Activated CD4-positive, alpha-beta T cell treated with anti-CD3 and anti-CD28 coated beads for 36 hours (primary cell): ENCODE measurements around the gene GPRC5C. TPM values are rescaled to one million over a fixed set of nuclear protein-coding genes. Genes with fewer than 3 reads are reported as not detected.

Experiments used
- ATAC-seq: fragments of 200-7000 bp; cut with Tn5 transposase; one replicate; pipeline ENCODE4 v1.10.0; 2021; ENCODE audit warnings: mild to moderate bottlenecking, moderate library complexity
- CTCF ChIA-PET: fragments of 350-600 bp; sonication (Branson Sonifier 250); formaldehyde crosslinking; loops from one replicate; lab custom pipeline; 2021; ENCODE audit warnings: antibody characterized with exemption; lab: Charles Lee
- POLR2A ChIA-PET: fragments of 350-600 bp; sonication (Branson Sonifier 250); formaldehyde crosslinking; loops from one replicate; lab custom pipeline; 2021; ENCODE audit warnings: antibody characterized with exemption, inconsistent platforms; lab: Charles Lee
- DNase-seq: peaks from one replicate; pipeline ENCODE4 v3.0.0-alpha.2; 2020
- H3K27ac Mint-ChIP-seq: one replicate; pipeline ENCODE4 v1.8.0; 2021; ENCODE audit warnings: mixed read lengths
- H3K27me3 Mint-ChIP-seq: one replicate; pipeline ENCODE4 v1.8.0; 2021; ENCODE audit warnings: mixed read lengths
- H3K36me3 Mint-ChIP-seq: one replicate; pipeline ENCODE4 v1.8.0; 2021; ENCODE audit warnings: low read depth, mixed read lengths
- H3K4me1 Mint-ChIP-seq: one replicate; pipeline ENCODE4 v1.8.0; 2021; ENCODE audit warnings: mixed read lengths
- H3K4me3 Mint-ChIP-seq: one replicate; pipeline ENCODE4 v1.8.0; 2021; ENCODE audit warnings: mild to moderate bottlenecking, moderate library complexity, mixed read lengths
- H3K9me3 Mint-ChIP-seq: one replicate; pipeline ENCODE4 v1.8.0; 2021; ENCODE audit warnings: low read depth, mixed read lengths
- intact Hi-C, 2 experiments: fragments of 100-400 bp; cut with DNase I in 1 of 2; cut with micrococcal nuclease in 1 of 2; formaldehyde crosslinking; loops; one replicate each; pipeline versions ENCODE4 v1.14.2 to v1.15.1; 2022 to 2024; cut with DNase I, micrococcal nuclease
- total RNA-seq, 2 experiments: library from RNA; stranded (reverse); gene quantifications; one replicate each; pipeline ENCODE4 v1.2.3, GENCODE V29; 2021

The GPRC5C gene
- total RNA-seq, 2 experiments from 2014 or later, result 0.97 to 1.3 TPM

DNA sequence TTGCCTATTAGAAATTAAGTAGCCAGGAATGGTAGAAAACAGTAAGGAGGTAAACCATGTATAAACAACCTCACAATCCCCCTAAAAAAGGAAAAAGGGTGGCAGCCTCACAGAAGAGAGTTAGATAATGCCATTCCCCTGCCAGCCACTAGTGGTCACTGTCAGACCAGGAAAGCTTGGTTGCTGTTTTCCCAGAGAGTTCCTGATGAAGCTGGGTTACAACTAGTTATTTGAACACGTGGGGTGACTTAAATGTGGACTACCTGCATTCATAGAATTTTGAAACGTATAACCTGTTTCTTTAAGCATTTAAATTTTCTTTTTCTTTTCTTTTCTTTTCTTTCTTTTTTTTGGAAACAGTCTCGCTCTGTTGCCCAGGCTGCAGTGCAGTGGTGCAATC, 5.8 kb downstream of the GPRC5C start:
- ChIA-PET CTCF (interaction anchor here (0.7 to 3.0 kb wide), 13 partner anchors 16 to 846 kb away, joined by 3 to 21 read pairs (median 4); no protein-coding TSS in a partner anchor), POLR2A (interaction anchor here (0.8 kb wide), 1 partner anchor 17 kb away, joined by 7 read pairs; no protein-coding TSS in a partner anchor)
- Mint-ChIP-seq H3K27ac (no peak overlapping the region), H3K36me3 (no peaks in the 10 kb centered on the region), H3K9me3 (peaks cover 10% of the 10 kb centered on the region), H3K4me3 (no peak overlapping the region), H3K4me1 (no peaks in the 10 kb centered on the region), H3K27me3 (peaks cover 18% of the 10 kb centered on the region)
- no peak for ATAC-seq
- intact Hi-C loops, result loop anchor here in 1 of 2 experiments (1.0 kb wide), 1 partner anchor 56 kb away; no protein-coding TSS in a partner anchor
- DNase-seq, result no peak

DNA sequence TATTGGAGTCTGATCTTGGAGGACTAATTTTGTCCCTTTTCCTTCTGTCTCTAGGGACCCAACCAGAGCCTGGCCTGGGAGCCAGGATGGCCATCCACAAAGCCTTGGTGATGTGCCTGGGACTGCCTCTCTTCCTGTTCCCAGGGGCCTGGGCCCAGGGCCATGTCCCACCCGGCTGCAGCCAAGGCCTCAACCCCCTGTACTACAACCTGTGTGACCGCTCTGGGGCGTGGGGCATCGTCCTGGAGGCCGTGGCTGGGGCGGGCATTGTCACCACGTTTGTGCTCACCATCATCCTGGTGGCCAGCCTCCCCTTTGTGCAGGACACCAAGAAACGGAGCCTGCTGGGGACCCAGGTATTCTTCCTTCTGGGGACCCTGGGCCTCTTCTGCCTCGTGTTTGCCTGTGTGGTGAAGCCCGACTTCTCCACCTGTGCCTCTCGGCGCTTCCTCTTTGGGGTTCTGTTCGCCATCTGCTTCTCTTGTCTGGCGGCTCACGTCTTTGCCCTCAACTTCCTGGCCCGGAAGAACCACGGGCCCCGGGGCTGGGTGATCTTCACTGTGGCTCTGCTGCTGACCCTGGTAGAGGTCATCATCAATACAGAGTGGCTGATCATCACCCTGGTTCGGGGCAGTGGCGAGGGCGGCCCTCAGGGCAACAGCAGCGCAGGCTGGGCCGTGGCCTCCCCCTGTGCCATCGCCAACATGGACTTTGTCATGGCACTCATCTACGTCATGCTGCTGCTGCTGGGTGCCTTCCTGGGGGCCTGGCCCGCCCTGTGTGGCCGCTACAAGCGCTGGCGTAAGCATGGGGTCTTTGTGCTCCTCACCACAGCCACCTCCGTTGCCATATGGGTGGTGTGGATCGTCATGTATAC, 8.0 kb downstream of the GPRC5C start:
- DNase-seq (no peak), ATAC-seq (no peak)
- no peaks in the 10 kb centered on the region for H3K36me3 Mint-ChIP-seq
- H3K4me1 Mint-ChIP-seq, result no peaks in the 10 kb centered on the region
- ChIA-PET CTCF (interaction anchor here (2.7 to 3.0 kb wide), 2 partner anchors 17 to 20 kb away, joined by 12 to 21 read pairs; no protein-coding TSS in a partner anchor), POLR2A (no interaction called here)
- peaks cover 11% of the 10 kb centered on the region for H3K27me3 Mint-ChIP-seq
- H3K4me3 Mint-ChIP-seq, result no peak overlapping the region
- intact Hi-C loops, result no loop called here
- peaks cover 10% of the 10 kb centered on the region for H3K9me3 Mint-ChIP-seq
- no peak overlapping the region for H3K27ac Mint-ChIP-seq

DNA sequence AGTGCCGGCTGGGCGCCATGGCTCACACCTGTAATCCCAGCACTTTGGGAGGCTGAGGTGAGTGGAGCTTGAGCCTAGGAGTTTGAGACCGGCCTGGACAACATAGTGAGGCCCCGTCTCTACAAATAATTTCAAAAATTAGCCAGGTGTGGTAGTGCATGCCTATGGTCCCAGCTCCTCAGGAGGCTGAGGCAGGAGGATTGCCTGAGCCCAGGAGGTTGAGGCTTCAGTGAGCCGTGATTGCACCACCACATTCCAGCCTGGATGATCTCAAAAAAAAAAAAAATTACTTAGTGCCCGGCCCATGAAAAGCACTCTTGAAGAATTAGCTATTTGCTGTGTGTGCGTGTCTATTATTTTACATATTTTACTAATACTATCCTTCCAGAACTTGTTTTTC, 9.6 kb downstream of the GPRC5C start:
- H3K27me3 Mint-ChIP-seq, result peaks cover 6% of the 10 kb centered on the region
- peaks cover 10% of the 10 kb centered on the region for H3K9me3 Mint-ChIP-seq
- H3K4me3 Mint-ChIP-seq, result no peak overlapping the region
- H3K27ac Mint-ChIP-seq, result no peak overlapping the region
- intact Hi-C loops, result no loop called here
- ChIA-PET POLR2A (no interaction called here), CTCF (interaction anchor here (0.9 kb wide), 1 partner anchor 60 kb away, joined by 4 read pairs; no protein-coding TSS in a partner anchor)
- DNase-seq, result no peak
- no peaks in the 10 kb centered on the region for H3K4me1 Mint-ChIP-seq
- no peak for ATAC-seq
- no peaks in the 10 kb centered on the region for H3K36me3 Mint-ChIP-seq

DNA sequence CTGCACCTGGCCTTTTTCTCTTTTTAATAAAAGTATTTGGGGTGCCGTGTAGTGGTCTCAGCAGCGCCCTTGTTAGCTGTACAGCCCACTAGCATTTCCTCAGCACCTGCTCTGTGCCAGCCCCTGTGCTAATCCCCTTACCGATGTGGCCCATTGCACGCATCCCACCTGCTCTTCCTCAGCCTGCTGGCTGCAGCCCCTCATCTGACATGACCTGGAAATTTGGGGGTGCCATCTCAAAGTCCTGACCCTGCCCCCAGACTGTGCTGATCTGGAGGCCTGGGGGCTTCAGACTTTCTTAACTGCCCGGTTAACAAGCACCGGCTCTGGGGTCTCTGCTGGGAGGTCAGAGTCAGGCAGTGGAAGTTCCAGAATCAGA, 10.4 kb downstream of the GPRC5C start:
- H3K4me1 Mint-ChIP-seq, result no peaks in the 10 kb centered on the region

DNA sequence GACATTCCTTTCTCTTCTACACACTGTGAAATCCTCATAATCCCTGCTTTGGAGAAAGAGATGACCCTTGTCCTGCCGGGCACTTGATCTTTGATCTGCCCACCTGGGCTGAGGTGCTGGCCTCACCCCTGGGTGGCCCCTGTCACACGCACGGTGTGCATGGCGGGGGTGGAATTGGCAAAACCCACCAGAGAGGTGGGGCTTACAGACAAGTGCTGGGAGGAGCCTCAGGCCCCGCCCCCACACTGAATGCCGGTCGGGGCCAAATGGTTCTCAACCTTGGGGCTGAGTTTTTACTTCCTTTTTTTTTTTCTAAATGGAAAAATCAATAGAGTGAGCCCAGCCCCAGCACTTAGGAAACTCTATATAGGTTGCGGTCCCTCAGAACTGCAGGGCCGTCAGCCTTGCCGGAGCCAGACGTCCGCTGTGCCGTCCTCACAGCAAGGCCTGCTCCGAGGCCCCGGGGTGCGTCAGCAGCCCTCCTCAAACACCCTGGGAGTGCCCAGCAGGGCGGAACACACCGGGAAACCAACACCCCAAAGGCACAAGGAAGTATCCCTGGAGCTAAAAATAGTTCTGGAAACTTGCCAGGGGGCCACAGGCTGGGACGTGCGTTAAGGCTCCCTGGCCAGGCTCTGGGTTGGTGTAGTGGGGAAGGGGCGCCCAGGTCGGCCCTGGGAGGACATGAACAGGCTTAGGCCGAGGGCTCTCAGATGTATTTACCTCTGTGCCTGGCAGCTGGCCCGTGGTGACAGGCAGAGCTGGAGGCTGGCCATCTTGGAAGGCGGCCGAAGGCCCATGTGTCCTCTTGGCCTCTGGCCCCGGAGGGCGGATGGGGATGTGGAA, 11.0 kb downstream of the GPRC5C start:
- Mint-ChIP-seq H3K4me3 (no peak overlapping the region), H3K36me3 (no peaks in the 10 kb centered on the region), H3K4me1 (no peaks in the 10 kb centered on the region), H3K27me3 (peaks cover 3% of the 10 kb centered on the region), H3K9me3 (peaks cover 8% of the 10 kb centered on the region), H3K27ac (no peak overlapping the region)
- DNase-seq (peak; percentile 48), ATAC-seq (no peak)
- POLR2A ChIA-PET, result no interaction called here
- CTCF ChIA-PET, result interaction anchor here (0.7 kb wide), 1 partner anchor 123 kb away, joined by 3 read pairs; no protein-coding TSS in a partner anchor
- intact Hi-C loops, result no loop called here

More for the DNA sequence above, 10.4 kb downstream of the GPRC5C start:
- ChIA-PET CTCF (no interaction called here), POLR2A (no interaction called here)
- no peak overlapping the region for H3K4me3 Mint-ChIP-seq
- H3K27me3 Mint-ChIP-seq, result peaks cover 3% of the 10 kb centered on the region
- no peak for ATAC-seq
- intact Hi-C loops, result no loop called here
- H3K9me3 Mint-ChIP-seq, result peaks cover 8% of the 10 kb centered on the region
- no peaks in the 10 kb centered on the region for H3K36me3 Mint-ChIP-seq
- no peak for DNase-seq
- H3K27ac Mint-ChIP-seq, result no peak overlapping the region

DNA sequence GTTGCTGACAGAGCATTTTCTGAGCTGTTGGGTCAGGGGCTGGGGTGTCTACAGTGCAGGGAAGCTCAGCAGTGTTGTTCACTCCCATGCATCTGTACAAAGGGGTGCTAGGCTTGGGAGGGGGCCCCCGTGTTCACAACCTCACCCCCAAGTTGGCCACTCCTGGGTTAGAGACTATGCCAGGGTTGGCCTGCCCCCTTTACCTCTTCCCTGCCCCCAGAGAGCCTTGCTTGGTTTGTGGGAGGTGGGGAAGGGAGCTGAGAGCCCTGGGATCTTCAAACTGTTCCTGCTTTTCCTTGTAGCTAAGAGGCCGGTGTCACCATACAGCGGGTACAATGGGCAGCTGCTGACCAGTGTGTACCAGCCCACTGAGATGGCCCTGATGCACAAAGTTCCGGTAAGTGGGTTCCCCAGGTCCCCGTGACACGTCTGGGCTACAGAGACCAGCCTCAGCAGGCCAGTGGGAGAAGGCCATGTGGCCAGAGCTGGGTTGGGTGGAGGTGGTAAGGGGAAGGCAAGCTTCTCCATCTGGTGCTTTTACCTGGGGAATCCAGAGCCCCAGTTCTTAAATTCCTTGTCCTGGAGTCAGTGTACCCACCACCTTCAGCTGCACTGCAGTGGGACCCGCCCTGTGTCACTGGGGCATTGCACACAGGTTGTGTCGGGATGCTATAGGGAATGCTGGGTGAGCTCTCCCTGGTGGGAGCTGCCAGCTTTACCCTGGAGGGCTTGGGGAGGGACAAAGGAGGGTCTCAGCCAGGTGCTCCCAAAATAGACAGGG, 11.8 kb downstream of the GPRC5C start:
- H3K4me3 Mint-ChIP-seq, result no peak overlapping the region
- H3K4me1 Mint-ChIP-seq, result no peaks in the 10 kb centered on the region
- POLR2A ChIA-PET, result interaction anchor here (0.7 to 0.8 kb wide), 2 partner anchors 34 to 836 kb away, joined by 3 read pairs; no protein-coding TSS in a partner anchor
- DNase-seq, result no peak
- H3K27ac Mint-ChIP-seq, result no peak overlapping the region
- ATAC-seq, result no peak
- H3K9me3 Mint-ChIP-seq, result peaks cover 5% of the 10 kb centered on the region
- H3K36me3 Mint-ChIP-seq, result no peaks in the 10 kb centered on the region
- CTCF ChIA-PET, result interaction anchor here (0.7 to 1.7 kb wide), 3 partner anchors 14 to 123 kb away, joined by 3 to 5 read pairs (median 3); no protein-coding TSS in a partner anchor
- intact Hi-C loops, result no loop called here
- H3K27me3 Mint-ChIP-seq, result peaks cover 3% of the 10 kb centered on the region

DNA sequence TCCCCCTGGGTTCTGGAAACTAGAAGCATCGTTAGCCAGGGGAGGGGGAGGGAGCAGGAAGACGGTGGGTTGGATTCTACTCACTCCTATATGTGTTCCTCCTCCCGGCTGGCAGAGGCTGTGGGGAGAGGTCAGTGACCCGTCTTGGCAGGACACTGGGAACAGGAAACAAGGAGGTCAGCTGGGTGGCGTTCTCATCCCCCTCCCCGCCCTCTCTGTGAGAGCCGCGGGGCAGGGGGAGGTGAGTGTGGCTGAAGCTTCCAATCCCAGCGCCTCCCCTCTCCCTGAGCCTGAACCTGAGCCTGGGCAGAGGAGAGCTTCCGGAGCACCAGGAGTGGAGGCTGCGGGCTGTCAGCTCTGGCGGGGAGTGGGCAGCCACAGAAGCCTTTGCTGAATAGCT, 12.5 kb downstream of the GPRC5C start:
- ChIA-PET CTCF (interaction anchor here (1.1 to 2.0 kb wide), 3 partner anchors 13 to 66 kb away, joined by 3 to 7 read pairs (median 5); no protein-coding TSS in a partner anchor), POLR2A (interaction anchor here (0.8 kb wide), 1 partner anchor 33 kb away, joined by 3 read pairs; no protein-coding TSS in a partner anchor)
- H3K27ac Mint-ChIP-seq, result no peak overlapping the region
- peaks cover 3% of the 10 kb centered on the region for H3K27me3 Mint-ChIP-seq
- no peak for ATAC-seq
- intact Hi-C loops, result no loop called here
- H3K4me3 Mint-ChIP-seq, result no peak overlapping the region
- H3K4me1 Mint-ChIP-seq, result no peaks in the 10 kb centered on the region
- H3K9me3 Mint-ChIP-seq, result no peaks in the 10 kb centered on the region
- H3K36me3 Mint-ChIP-seq, result no peaks in the 10 kb centered on the region
- DNase-seq, result no peak

DNA sequence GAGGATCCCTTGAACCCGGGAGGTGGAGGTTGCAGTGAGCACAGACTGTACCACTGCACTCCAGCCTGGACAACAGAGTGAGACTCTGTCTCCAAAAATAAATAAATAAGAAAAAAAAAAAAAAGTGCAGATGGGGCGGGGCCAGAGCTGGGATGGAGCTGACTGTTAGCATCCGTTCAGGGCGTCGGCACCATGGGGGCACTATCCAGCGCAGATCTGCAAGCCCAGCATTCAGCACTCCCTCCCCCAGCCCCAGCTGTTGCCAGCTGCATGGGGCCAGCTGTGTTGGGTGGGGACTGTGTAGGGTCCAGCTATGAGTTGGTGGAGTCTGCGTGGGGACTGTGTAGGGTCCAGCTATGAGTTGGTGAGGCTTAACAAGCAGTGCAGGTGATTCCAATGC, 13.3 kb downstream of the GPRC5C start:
- DNase-seq (no peak), ATAC-seq (no peak)
- Mint-ChIP-seq H3K27ac (no peak overlapping the region), H3K36me3 (no peaks in the 10 kb centered on the region), H3K4me3 (no peak overlapping the region), H3K4me1 (no peaks in the 10 kb centered on the region), H3K9me3 (no peaks in the 10 kb centered on the region), H3K27me3 (peaks cover 3% of the 10 kb centered on the region)
- ChIA-PET POLR2A (interaction anchor here (0.6 kb wide), 1 partner anchor 32 kb away, joined by 3 read pairs; no protein-coding TSS in a partner anchor), CTCF (interaction anchor here (1.7 to 2.0 kb wide), 2 partner anchors 12 to 66 kb away, joined by 5 to 7 read pairs; no protein-coding TSS in a partner anchor)
- intact Hi-C loops, result no loop called here

DNA sequence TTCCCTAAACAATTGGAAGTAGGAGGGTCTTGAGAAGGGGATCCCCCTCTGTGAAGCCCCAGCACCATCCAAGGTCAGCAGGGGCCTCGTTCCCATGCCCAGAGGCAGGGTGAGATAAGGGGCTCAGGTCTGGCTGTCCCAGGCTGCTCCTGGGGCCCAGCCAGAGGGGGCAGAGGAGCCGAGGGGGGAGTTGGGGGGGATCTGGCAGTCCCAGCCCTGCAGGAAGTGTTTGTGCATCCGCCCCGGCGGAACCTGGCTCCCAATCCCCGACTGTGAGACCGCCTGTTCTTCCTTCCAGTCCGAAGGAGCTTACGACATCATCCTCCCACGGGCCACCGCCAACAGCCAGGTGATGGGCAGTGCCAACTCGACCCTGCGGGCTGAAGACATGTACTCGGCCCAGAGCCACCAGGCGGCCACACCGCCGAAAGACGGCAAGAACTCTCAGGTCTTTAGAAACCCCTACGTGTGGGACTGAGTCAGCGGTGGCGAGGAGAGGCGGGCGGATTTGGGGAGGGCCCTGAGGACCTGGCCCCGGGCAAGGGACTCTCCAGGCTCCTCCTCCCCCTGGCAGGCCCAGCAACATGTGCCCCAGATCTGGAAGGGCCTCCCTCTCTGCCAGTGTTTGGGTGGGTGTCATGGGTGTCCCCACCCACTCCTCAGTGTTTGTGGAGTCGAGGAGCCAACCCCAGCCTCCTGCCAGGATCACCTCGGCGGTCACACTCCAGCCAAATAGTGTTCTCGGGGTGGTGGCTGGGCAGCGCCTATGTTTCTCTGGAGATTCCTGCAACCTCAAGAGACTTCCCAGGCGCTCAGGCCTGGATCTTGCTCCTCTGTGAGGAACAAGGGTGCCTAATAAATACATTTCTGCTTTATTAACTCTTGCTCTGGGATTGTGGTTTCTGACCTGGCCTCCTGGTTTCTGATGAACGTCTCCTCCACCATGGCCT, 14.9 kb downstream of the GPRC5C start:
- intact Hi-C loops, result no loop called here
- no peak overlapping the region for H3K27ac Mint-ChIP-seq
- no peak overlapping the region for H3K4me3 Mint-ChIP-seq
- peak; percentile 86 for ATAC-seq
- ChIA-PET CTCF (interaction anchor here (2.0 kb wide), 1 partner anchor 68 kb away, joined by 7 read pairs; no protein-coding TSS in a partner anchor), POLR2A (no interaction called here)
- DNase-seq, result peak; percentile 48
- no peaks in the 10 kb centered on the region for H3K4me1 Mint-ChIP-seq
- no peaks in the 10 kb centered on the region for H3K36me3 Mint-ChIP-seq
- H3K9me3 Mint-ChIP-seq, result no peaks in the 10 kb centered on the region
- H3K27me3 Mint-ChIP-seq, result peaks cover 3% of the 10 kb centered on the region
